Measurements from ENCODE around the gene CSAD.

Gene CSAD

GRCh38 chr12:53143355-53143754, 37.4 kb downstream of the CSAD start:
- no peak for DNase-seq (ENCODE audit: low read depth)
- H3K4me3 ChIP-seq (ENCODE audit: low read length) = no peak overlapping the region
- no peak for TF ChIP-seq CTCF (conservative IDR thresholded peaks at IDR 0.05; ENCODE audit: low read depth, low read length)

- no peak for DNase-seq (ENCODE audit: low read depth)
- no peak for TF ChIP-seq CTCF (conservative IDR thresholded peaks at IDR 0.05; ENCODE audit: low read depth, low read length)
- H3K4me3 ChIP-seq (ENCODE audit: low read length) = no peak overlapping the region
These were observed 47.0 kb downstream of the CSAD start for GRCh38 chr12:53133722-53134121.

GRCh38 chr12:53131844-53132243, 48.9 kb downstream of the CSAD start:
- no peak overlapping the region for H3K4me3 ChIP-seq (ENCODE audit: low read length)
- DNase-seq (ENCODE audit: low read depth) = no peak
- TF ChIP-seq CTCF (conservative IDR thresholded peaks at IDR 0.05; ENCODE audit: low read depth, low read length) = no peak

- TF ChIP-seq CTCF (conservative IDR thresholded peaks at IDR 0.05; ENCODE audit: low read depth, low read length) = no peak
- no peak overlapping the region for H3K4me3 ChIP-seq (ENCODE audit: low read length)
- no peak for DNase-seq (ENCODE audit: low read depth)
These were observed 51.8 kb downstream of the CSAD start for GRCh38 chr12:53128780-53129569.

- DNase-seq (ENCODE audit: low read depth) = no peak
- no peak overlapping the region for H3K4me3 ChIP-seq (ENCODE audit: low read length)
- no peak for TF ChIP-seq CTCF (conservative IDR thresholded peaks at IDR 0.05; ENCODE audit: low read depth, low read length)
These were observed 53.6 kb downstream of the CSAD start for GRCh38 chr12:53127169-53127568.

- H3K4me3 ChIP-seq (ENCODE audit: low read length) = no peak overlapping the region
- no peak for TF ChIP-seq CTCF (conservative IDR thresholded peaks at IDR 0.05; ENCODE audit: low read depth, low read length)
- no peak for DNase-seq (ENCODE audit: low read depth)
These were observed 56.4 kb downstream of the CSAD start for GRCh38 chr12:53124352-53124723.
